Cardiac fibroblast (primary cell): ENCODE measurements around the gene ARHGEF3.

Experiments
- DNase-seq, 2 donors: peaks; one replicate each; pipeline versions ENCODE4 v3.0.0 to v3.0.0-alpha.2; 2010; ENCODE audit warnings: low read depth in 2 of 2
- H3K4me3 ChIP-seq, 2 donors: replicated peaks in 1 of 2; 1 replicate in 1 of 2; 2 replicates in 1 of 2; pipeline ENCODE4 v1.5.1; 2011; ENCODE audit warnings: low read depth in 2 of 2, low read length in 2 of 2, mild to moderate bottlenecking in 2 of 2, moderate library complexity in 1 of 2
- TF ChIP-seq, protein P1 (sequence below): IDR thresholded peaks from one replicate; pipeline ENCODE4 v1.5.1; 2011; ENCODE audit warnings: low read depth, mild to moderate bottlenecking, low read length, inconsistent platforms

Gene ARHGEF3

DNA sequence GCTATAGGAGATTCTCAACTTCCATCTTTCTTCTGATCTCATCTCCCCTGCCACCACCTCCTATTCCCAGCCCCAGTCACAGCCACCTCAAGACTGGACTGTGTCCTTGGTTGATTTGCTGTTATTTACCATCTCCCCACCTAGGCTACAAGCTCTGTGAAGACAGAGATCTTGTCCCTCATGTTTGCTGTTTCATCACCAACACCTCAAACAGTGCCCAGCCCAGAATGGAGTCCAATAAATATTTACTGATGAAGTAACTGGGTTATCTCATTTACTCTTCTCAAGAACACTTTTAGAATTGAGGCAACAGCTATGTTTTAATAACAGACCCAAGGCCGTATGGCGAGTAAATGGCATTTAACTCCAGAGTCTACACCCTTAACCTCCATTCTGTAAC is 29.1 kb upstream of the ARHGEF3 start:
- no peak for DNase-seq
- TF ChIP-seq, protein P1, sequence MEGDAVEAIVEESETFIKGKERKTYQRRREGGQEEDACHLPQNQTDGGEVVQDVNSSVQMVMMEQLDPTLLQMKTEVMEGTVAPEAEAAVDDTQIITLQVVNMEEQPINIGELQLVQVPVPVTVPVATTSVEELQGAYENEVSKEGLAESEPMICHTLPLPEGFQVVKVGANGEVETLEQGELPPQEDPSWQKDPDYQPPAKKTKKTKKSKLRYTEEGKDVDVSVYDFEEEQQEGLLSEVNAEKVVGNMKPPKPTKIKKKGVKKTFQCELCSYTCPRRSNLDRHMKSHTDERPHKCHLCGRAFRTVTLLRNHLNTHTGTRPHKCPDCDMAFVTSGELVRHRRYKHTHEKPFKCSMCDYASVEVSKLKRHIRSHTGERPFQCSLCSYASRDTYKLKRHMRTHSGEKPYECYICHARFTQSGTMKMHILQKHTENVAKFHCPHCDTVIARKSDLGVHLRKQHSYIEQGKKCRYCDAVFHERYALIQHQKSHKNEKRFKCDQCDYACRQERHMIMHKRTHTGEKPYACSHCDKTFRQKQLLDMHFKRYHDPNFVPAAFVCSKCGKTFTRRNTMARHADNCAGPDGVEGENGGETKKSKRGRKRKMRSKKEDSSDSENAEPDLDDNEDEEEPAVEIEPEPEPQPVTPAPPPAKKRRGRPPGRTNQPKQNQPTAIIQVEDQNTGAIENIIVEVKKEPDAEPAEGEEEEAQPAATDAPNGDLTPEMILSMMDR = no peak
- no peak overlapping the region for H3K4me3 ChIP-seq

DNA sequence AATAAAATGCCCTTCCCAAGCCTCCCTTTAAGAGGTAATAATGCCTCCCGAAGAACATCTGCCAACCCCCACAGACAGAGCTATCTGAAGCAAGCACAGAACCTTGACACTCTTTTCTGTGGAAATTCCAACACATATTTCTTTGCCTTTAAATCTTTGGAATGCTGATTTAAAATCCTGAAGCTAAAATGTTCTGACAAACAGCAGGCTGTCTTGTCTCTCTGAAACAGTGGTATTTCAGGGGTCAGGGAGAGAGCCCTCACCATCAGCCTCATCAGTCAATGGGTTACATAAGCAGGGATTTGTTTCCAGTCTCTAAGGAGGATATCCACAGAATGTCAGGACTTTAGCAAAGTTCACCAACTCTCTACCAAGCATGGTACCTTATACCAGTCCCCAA is 27.8 kb upstream of the ARHGEF3 start:
- DNase-seq = no peak
- H3K4me3 ChIP-seq = no peak overlapping the region
- TF ChIP-seq, protein P1 = no peak

DNA sequence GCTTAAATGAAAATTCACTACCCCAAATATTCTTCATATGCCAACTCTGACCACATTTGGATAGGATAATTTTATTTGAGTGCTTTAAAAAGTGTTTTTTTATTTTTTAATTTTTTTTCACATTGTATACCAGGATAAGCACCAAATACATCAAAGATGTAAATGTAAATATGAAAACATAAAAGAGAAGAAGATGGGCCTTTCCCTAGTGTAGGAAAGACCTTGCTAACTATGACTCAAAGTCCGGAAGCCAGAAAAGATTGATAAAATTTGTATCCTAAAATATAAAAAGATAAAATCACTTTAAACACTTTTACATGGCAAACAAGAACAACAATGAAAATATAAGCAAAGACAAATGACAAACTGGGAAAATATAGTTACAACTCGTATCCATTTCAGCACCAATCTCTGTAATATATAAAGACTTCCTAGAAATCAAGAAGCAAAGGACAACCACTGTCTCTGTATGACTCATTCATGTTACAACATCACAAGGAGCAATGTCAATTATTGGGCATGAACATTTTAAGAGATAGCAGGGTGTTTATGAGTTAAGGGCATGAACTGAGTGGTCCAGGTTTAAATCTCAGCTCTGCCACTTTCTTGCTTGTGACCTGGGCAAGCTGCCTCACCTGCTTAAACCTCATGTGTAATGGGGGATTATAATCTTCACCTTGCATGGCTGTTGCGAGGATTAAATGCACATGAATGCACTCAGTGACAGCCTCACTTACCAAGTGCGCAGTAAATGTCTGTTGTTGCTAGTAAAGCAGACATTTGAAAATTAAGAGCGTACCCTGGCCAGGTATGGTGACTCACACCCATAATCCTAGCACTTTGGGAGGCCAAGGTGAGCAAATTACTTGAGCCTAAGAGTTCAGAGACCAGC is 25.3 kb upstream of the ARHGEF3 start:
- H3K4me3 ChIP-seq = no peak overlapping the region
- peak; percentile 20 to 39 for DNase-seq
- TF ChIP-seq, protein P1 = no peak

DNA sequence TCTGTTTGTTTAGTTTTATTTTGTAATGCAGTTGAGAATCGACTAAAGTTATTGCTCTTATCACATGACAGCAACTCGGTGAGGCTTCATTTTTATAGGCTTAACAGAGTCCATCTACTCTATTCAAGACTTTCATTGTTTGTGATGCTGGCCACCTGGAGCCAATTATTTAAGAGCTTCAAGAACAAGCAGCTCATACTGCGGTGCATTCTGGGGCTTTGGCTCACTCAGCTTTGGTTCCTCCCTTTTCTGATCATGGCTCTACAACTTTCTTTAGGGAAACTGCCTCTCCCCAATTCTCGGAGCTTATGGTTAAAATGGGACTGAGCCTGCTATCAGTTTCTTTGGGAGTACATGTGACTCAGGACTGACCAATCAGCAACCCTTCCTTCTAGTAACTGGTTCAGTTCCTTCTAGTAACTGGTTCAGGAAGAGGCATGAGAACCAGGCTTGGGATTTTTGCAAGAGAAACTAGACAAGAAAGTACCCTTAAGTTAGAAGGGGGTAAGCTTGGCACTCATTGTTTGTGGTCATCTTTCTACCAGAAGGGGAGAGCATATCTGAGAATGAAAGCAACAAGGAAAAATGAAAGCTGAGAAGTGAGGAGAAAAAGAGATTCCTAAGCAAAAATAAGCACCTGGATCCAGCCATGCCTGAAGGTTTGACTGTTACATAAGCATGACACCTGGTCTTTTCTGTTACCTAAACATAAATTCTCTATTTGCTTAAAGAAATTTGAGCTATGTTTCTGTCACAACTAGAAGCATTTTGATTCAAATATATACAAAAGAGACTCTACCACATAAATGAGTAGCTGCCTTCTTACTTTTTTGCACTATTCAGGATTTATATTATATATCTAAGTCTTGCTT is 24.1 kb upstream of the ARHGEF3 start:
- H3K4me3 ChIP-seq = no peak overlapping the region
- TF ChIP-seq, protein P1 = no peak
- peak in 1 of 2 donors; percentile 22 for DNase-seq

DNA sequence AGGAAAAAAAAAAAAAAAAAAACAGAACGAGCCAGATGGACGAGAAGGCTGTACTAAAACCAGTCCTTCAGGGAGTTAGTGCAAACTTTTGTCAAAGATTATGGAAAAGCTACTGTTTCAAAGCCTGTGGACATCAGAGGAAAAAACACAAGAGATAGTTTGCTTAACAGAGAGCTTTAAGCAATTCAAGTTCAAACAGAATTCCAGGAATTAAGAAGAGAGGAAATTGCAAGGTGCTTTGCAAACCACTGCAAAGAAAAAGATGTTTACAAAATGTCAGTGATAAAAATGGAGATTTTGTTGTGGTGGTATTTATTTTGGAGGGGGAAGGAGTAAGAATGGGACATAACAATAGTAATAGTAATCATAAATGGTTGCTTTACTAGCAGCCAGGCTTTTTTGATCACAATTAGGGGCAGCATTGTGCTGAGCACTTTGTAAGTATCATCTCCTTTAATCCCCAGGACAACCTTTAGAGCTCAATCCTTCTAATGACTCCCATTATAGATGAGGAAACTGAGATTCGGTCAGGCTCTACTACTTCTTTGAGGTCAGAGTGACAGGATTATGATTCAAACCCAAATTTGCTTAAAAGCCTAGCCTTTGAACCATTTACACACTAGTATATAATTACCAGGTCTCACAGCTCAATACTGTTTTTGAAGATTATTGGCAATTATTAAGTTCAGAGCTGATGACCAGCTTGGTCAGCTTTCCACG is 22.4 kb upstream of the ARHGEF3 start:
- TF ChIP-seq, protein P1 = no peak
- DNase-seq = no peak
- no peak overlapping the region for H3K4me3 ChIP-seq

DNA sequence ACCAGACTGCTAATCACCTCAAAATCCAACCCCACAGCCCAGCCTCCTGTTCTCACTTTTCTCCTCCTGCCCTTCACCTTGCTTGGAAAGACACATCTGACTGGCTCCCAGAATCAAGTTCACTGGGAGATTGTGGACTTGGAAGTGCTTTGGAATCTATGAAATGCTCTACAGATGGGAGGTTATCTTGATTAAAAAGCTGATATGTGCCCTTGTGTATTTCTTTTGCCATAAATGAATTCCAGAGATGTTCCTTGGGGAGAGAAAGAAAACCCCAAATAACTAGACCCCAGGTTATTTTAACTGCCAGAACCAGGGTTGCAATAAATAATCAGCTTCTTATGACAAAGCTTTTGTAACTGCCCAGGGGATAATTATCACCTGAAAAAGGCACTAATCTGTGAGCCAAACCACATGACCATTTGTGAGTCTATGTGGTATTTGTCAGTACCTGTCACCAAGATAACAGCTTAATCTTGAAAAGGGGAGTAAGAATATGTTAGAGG is 21.7 kb upstream of the ARHGEF3 start:
- DNase-seq = no peak
- TF ChIP-seq, protein P1 = no peak
- no peak overlapping the region for H3K4me3 ChIP-seq
